Tibial nerve (tissue), 4 donors: ENCODE results near the gene TRNT1.

ENCODE experiments used
- CTCF ChIP-seq, 5 experiments: fragments of 200-600 bp in 3 of 5; fragments of 450-650 bp in 2 of 5; sonication (generic) in 3 of 5; IDR thresholded peaks; one replicate each; pipeline ENCODE4 v1.5.1; 2016 to 2019; ENCODE audit warnings: antibody characterized with exemption in 5 of 5, mild to moderate bottlenecking in 3 of 5, moderate library complexity in 2 of 5
- EP300 ChIP-seq, 2 donors: sonication (generic); formaldehyde crosslinking; IDR thresholded peaks; one replicate each; pipeline ENCODE4 v1.6.1; 2017; ENCODE audit warnings: antibody characterized with exemption in 2 of 2, mild to moderate bottlenecking in 1 of 2
- POLR2A ChIP-seq, 2 donors: fragments of 450-650 bp; IDR thresholded peaks; one replicate each; pipeline ENCODE4 v1.6.1; 2017; ENCODE audit warnings: antibody characterized with exemption in 2 of 2, mild to moderate bottlenecking in 2 of 2, moderate library complexity in 2 of 2

GRCh38 chr3:3129579-3129978 lies 2.8 kb downstream of the TRNT1 start:
- no peak for TF ChIP-seq CTCF (IDR thresholded peaks at IDR 0.05)
- no peak for TF ChIP-seq POLR2A (IDR thresholded peaks at IDR 0.05)
- TF ChIP-seq EP300 (IDR thresholded peaks at IDR 0.05) = no peak
